GM21825 (cell line): Measurements from ENCODE around the gene PHF23.

Experiments
- ATAC-seq: cut with Tn5 transposase; IDR thresholded peaks from one replicate; pipeline ENCODE4 v1.9.1; 2021; ENCODE audit warnings: mild to moderate bottlenecking, moderate library complexity; ENCODE audit not compliant: unreplicated experiment

PHF23 gene

GRCh38 chr17:7238420-7239090 lies 702 bp downstream of the PHF23 start:
- no peak for ATAC-seq

GRCh38 chr17:7237761-7238419 lies 1.4 kb downstream of the PHF23 start:
- ATAC-seq: no peak

- ATAC-seq: no peak
Observed at GRCh38 chr17:7237266-7237760, 1.9 kb downstream of the PHF23 start.

- no peak for ATAC-seq
Observed at GRCh38 chr17:7236808-7237207, 2.4 kb downstream of the PHF23 start.

- no peak for ATAC-seq
Observed at GRCh38 chr17:7235693-7236665, 3.3 kb downstream of the PHF23 start.

- peak; percentile 37 for ATAC-seq
Observed at GRCh38 chr17:7234083-7234951, 4.9 kb downstream of the PHF23 start, which contains the start of gene DVL2. TSS of gene DVL2 (minus strand) at chr17:7234517. CDS start at chr17:7234262, 255 bp downstream.

GRCh38 chr17:7233701-7234082 lies 5.6 kb downstream of the PHF23 start:
- ATAC-seq: no peak

GRCh38 chr17:7232114-7232513 lies 7.1 kb downstream of the PHF23 start:
- ATAC-seq: no peak

GRCh38 chr17:7229504-7229903 lies 9.8 kb downstream of the PHF23 start:
- no peak for ATAC-seq

GRCh38 chr17:7228920-7229319 lies 10.3 kb downstream of the PHF23 start:
- no peak for ATAC-seq

GRCh38 chr17:7226721-7227710 lies 12.2 kb downstream of the PHF23 start:
- ATAC-seq: no peak

GRCh38 chr17:7225711-7226331 lies 13.4 kb downstream of the PHF23 start:
- no peak for ATAC-seq

- no peak for ATAC-seq
Observed at GRCh38 chr17:7224661-7225111, 14.6 kb downstream of the PHF23 start.

GRCh38 chr17:7224110-7224509 lies 15.1 kb downstream of the PHF23 start:
- no peak for ATAC-seq

- ATAC-seq: no peak
Observed at GRCh38 chr17:7223375-7223774, 15.9 kb downstream of the PHF23 start.

- ATAC-seq: no peak
Observed at GRCh38 chr17:7222972-7223292, 16.3 kb downstream of the PHF23 start.

GRCh38 chr17:7222093-7222971 lies 16.9 kb downstream of the PHF23 start:
- no peak for ATAC-seq
